SK-N-MC (cell line): ENCODE data around the gene SAMD8.
A peak's percentile ranks its signal among the peaks of the same experiment; 100 is the strongest.
"Not testable (repeated sequence)": the region's sequence is repeated elsewhere in the genome, so short reads cannot be mapped to it uniquely, and the experiment has no call there.

Source experiments
- DNase-seq: peaks from one replicate; pipeline ENCODE4 v3.0.0-alpha.2; 2011; ENCODE audit warnings: low read depth, low spot score
- H3K27ac ChIP-seq: fragments of 200-600 bp; sonication (generic); 2 replicates; pipeline ENCODE4 v1.5.1; 2016; ENCODE audit warnings: mixed run types
- H3K36me3 ChIP-seq: fragments of 200-600 bp; sonication (generic); 2 replicates; pipeline ENCODE4 v1.6.1; 2017; ENCODE audit warnings: antibody characterized with exemption, low read length, mixed read lengths; ENCODE audit not compliant: insufficient read depth
- H3K4me3 ChIP-seq: fragments of 200-600 bp; sonication (generic); 2 replicates; pipeline ENCODE4 v1.5.1; 2016
- H3K9ac ChIP-seq: fragments of 200-600 bp; sonication (generic); 2 replicates; pipeline ENCODE4 v1.8.0; 2017; ENCODE audit warnings: mixed run types, mixed read lengths; ENCODE audit not compliant: insufficient read length
- H3K9me3 ChIP-seq: fragments of 200-600 bp; sonication (generic); 2 replicates; pipeline ENCODE4 v1.6.1; 2017; ENCODE audit warnings: low read depth, mild to moderate bottlenecking, antibody characterized with exemption, low read length, moderate library complexity, mixed read lengths
- EZH2 ChIP-seq: fragments of 200-600 bp; sonication (generic); IDR thresholded peaks from one replicate; pipeline ENCODE4 v1.6.1; 2017; ENCODE audit warnings: antibody characterized with exemption
- FOXP2 ChIP-seq: optimal IDR thresholded peaks from 2 replicates; pipeline ENCODE3; 2011; ENCODE audit warnings: mild to moderate bottlenecking, moderate library complexity; ENCODE audit not compliant: insufficient read depth; ENCODE audit errors: extremely low read length, control extremely low read depth
- POLR2AphosphoS5 ChIP-seq: IDR thresholded peaks from 2 replicates; pipeline ENCODE4 v1.6.1; 2012; ENCODE audit warnings: mild to moderate bottlenecking, low read depth, low read length, borderline replicate concordance

Gene SAMD8

GRCh38 chr10:75107756-75108683 lies 3.4 kb upstream of the SAMD8 start:
- DNase-seq, result no peak
- H3K36me3 ChIP-seq, result no peaks in the 10 kb centered on the region
- no peak for TF ChIP-seq EZH2
- TF ChIP-seq POLR2AphosphoS5, result no peak
- no peak for TF ChIP-seq FOXP2
- no peak overlapping the region for H3K27ac ChIP-seq
- H3K9me3 ChIP-seq, result no peaks in the 10 kb centered on the region
- H3K9ac ChIP-seq, result no peak overlapping the region
- no peak overlapping the region for H3K4me3 ChIP-seq

DNA sequence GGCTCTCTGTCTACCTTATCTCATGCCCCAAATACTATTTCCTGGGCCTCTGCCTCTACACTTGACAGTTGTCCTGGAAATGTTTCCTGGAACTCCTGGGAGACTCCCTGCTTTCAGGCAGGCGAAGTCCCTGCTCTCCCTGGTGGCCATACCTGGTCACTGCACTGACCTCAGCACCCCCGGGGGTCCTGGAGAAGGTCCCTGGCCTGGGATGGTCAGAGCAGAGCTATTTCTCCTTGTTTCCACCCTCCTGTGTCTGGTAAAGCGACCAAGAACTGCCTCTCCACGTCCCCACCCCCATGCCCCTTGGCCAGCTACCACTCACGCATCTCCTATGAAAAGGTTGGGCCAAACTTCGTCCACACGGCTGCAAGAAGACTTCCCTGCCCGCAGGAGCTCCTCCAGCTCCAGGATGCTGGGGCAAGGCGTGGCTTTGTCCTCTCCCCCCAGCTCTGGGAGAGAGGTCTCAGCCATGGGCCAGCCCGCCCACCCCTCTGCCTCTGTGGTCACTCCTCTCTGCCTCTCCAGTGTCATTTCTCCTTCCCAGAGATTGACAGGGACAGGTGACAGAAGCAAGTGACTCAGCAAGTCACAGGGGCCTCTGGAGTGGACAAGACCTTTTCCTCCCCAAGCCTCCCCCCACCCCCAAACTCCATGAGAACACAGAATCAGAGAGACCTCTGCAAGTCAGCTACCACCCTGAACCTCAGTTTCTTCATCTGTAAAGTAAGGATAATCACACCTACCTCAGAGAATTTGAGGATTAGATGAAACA lies 2.6 kb upstream of the SAMD8 start:
- no peak overlapping the region for H3K9ac ChIP-seq
- no peak overlapping the region for H3K4me3 ChIP-seq
- TF ChIP-seq EZH2 (no peak), FOXP2 (no peak), POLR2AphosphoS5 (no peak)
- no peak for DNase-seq
- H3K27ac ChIP-seq, result no peak overlapping the region
- H3K9me3 ChIP-seq, result no peaks in the 10 kb centered on the region
- no peaks in the 10 kb centered on the region for H3K36me3 ChIP-seq

- no peaks in the 10 kb centered on the region for H3K9me3 ChIP-seq
- no peak for DNase-seq
- no peak overlapping the region for H3K9ac ChIP-seq
- TF ChIP-seq EZH2 (no peak), POLR2AphosphoS5 (no peak), FOXP2 (no peak)
- no peak overlapping the region for H3K4me3 ChIP-seq
- no peak overlapping the region for H3K27ac ChIP-seq
- H3K36me3 ChIP-seq, result no peaks in the 10 kb centered on the region
Measured at GRCh38 chr10:75109459-75109778, 2.0 kb upstream of the SAMD8 start.

GRCh38 chr10:75110006-75110632 lies 1.3 kb upstream of the SAMD8 start:
- Histone ChIP-seq H3K9me3 (no peaks in the 10 kb centered on the region), H3K4me3 (peak overlapping the region; percentile 83), H3K36me3 (no peaks in the 10 kb centered on the region), H3K27ac (no peak overlapping the region), H3K9ac (no peak overlapping the region)
- DNase-seq, result no peak
- TF ChIP-seq EZH2, result no peak
- TF ChIP-seq FOXP2, result no peak
- no peak for TF ChIP-seq POLR2AphosphoS5

GRCh38 chr10:75111907-75112679 lies 637 bp downstream of the SAMD8 start:
- H3K36me3 ChIP-seq, result no peaks in the 10 kb centered on the region
- H3K4me3 ChIP-seq, result peak overlapping the region; percentile 83
- no peak for DNase-seq
- H3K9ac ChIP-seq, result peak overlapping the region; percentile 74
- TF ChIP-seq FOXP2 (no peak), EZH2 (no peak), POLR2AphosphoS5 (no peak)
- peak overlapping the region; percentile 60; the same call in 1 of the 2 replicates for H3K27ac ChIP-seq
- H3K9me3 ChIP-seq, result no peaks in the 10 kb centered on the region

GRCh38 chr10:75115137-75115536 lies 3.7 kb downstream of the SAMD8 start:
- DNase-seq, result no peak
- Histone ChIP-seq H3K9me3 (no peaks in the 10 kb centered on the region), H3K9ac (no peak overlapping the region), H3K36me3 (no peaks in the 10 kb centered on the region), H3K4me3 (no peak overlapping the region), H3K27ac (no peak overlapping the region)
- TF ChIP-seq EZH2, result no peak
- no peak for TF ChIP-seq POLR2AphosphoS5
- TF ChIP-seq FOXP2, result no peak

- H3K9ac ChIP-seq, H3K9me3 ChIP-seq, DNase-seq, H3K27ac ChIP-seq, H3K36me3 ChIP-seq, H3K4me3 ChIP-seq: not testable (repeated sequence)
Measured at GRCh38 chr10:75116941-75117775, 5.7 kb downstream of the SAMD8 start.
